Panc1 (cell line): ENCODE data around the gene ADARB1. TPM values are rescaled to one million over a fixed set of nuclear protein-coding genes. Genes with fewer than 3 reads are reported as not detected.

Source experiments
- ATAC-seq: fragments of 200-7000 bp; cut with Tn5 transposase; 2 replicates; pipeline ENCODE4 v1.9.1; 2020; ENCODE audit warnings: mild to moderate bottlenecking, moderate library complexity
- BruUV-seq: library from RNA; stranded (reverse); fragments of 400-500 nt; replicated peaks from 2 replicates; lab custom pipeline; 2021; lab: Mats Ljungman, UMichigan
- CTCF ChIA-PET: fragments of 300-600 bp; sonication (Branson Sonifier 250); formaldehyde crosslinking; loops from one replicate; lab custom pipeline; 2022; ENCODE audit warnings: antibody characterized with exemption; lab: Charles Lee
- POLR2A ChIA-PET: fragments of 300-600 bp; sonication (Branson Sonifier 250); formaldehyde crosslinking; loops from one replicate; lab custom pipeline; 2022; ENCODE audit warnings: antibody characterized with exemption; lab: Charles Lee
- DNase-seq: peaks from one replicate; pipeline ENCODE4 v3.0.0-alpha.2; 2010; ENCODE audit warnings: low read depth, low spot score
- H3K27ac ChIP-seq: 2 replicates; pipeline ENCODE4 v1.5.1; 2011; ENCODE audit warnings: mild to moderate bottlenecking, low read length, inconsistent platforms
- H3K27me3 ChIP-seq: fragments of 200-500 bp; sonication (Bioruptor generic); 2 replicates; pipeline ENCODE4 v1.6.0; 2014; ENCODE audit warnings: low read length, inconsistent platforms; ENCODE audit not compliant: control insufficient read depth, insufficient read depth
- H3K36me3 ChIP-seq: fragments of 200-500 bp; sonication (Bioruptor generic); 2 replicates; pipeline ENCODE4 v1.5.1; 2014; ENCODE audit warnings: inconsistent platforms, mild to moderate bottlenecking, low read length, moderate library complexity; ENCODE audit not compliant: control insufficient read depth, insufficient read depth
- H3K4me1 ChIP-seq: 2 replicates; pipeline ENCODE4 v1.5.1; 2011; ENCODE audit warnings: inconsistent platforms, mild to moderate bottlenecking, low read length, moderate library complexity; ENCODE audit not compliant: control insufficient read depth, insufficient read depth
- H3K4me3 ChIP-seq, 2 experiments: 2 replicates each; pipeline ENCODE4 v1.5.1; 2011 to 2012; ENCODE audit warnings: low read depth in 2 of 2, low read length in 2 of 2, mild to moderate bottlenecking in 2 of 2, inconsistent platforms in 1 of 2, moderate library complexity in 1 of 2
- H3K9me3 ChIP-seq: fragments of 200-500 bp; sonication (Bioruptor generic); 2 replicates; pipeline ENCODE4 v1.5.1; 2014; ENCODE audit warnings: low read depth, mild to moderate bottlenecking, inconsistent platforms, low read length, moderate library complexity; ENCODE audit not compliant: control insufficient read depth, insufficient read depth
- CTCF ChIP-seq: fragments of 450-650 bp; IDR thresholded peaks from 2 replicates; pipeline ENCODE4 v1.5.1; 2017; ENCODE audit warnings: mild to moderate bottlenecking
- POLR2AphosphoS5 ChIP-seq: IDR thresholded peaks from 2 replicates; pipeline ENCODE4 v1.6.1; 2012; ENCODE audit warnings: mild to moderate bottlenecking, low read depth, low read length, moderate library complexity
- SIN3A ChIP-seq: IDR thresholded peaks from 2 replicates; pipeline ENCODE4 v1.6.1; 2012; ENCODE audit warnings: low read depth, mild to moderate bottlenecking, low read length, moderate library complexity, borderline replicate concordance; ENCODE audit not compliant: insufficient read depth
- TCF7L2 ChIP-seq: IDR thresholded peaks from 2 replicates; pipeline ENCODE4 v1.6.1; 2011; ENCODE audit warnings: mild to moderate bottlenecking, low read depth, low read length, inconsistent platforms
- in situ Hi-C: cut with HindIII; loops from 2 replicates; pipeline ENCODE4 v1.10.0; 2016; ENCODE audit warnings: low sequenced_read_pairs, low pct_unique_long_range_greater_than_20kb
- intact Hi-C: fragments of 100-400 bp; cut with micrococcal nuclease; formaldehyde crosslinking; loops from one replicate; pipeline ENCODE4 v1.10.0; 2022; ENCODE audit not compliant: unreplicated experiment
- total RNA-seq: library from RNA; stranded (reverse); gene quantifications from one replicate; pipeline ENCODE4 v1.2.1, GENCODE V29; 2021; ENCODE audit not compliant: unreplicated experiment
- TF ChIP-seq, protein P1 (sequence below), 2 experiments: IDR thresholded peaks; 2 replicates each; pipeline ENCODE4 v1.6.1; 2011 to 2012; ENCODE audit warnings: low read depth in 2 of 2, control low read depth in 1 of 2, low read length in 1 of 2, mild to moderate bottlenecking in 1 of 2, moderate library complexity in 1 of 2; ENCODE audit not compliant: insufficient read depth in 1 of 2

Gene ADARB1
- total RNA-seq, 1 experiment from 2014 or later = 15.0 TPM

- TF ChIP-seq POLR2AphosphoS5 (no peak), SIN3A (no peak), TCF7L2 (no peak), CTCF (no peak)
- TF ChIP-seq, protein P1, sequence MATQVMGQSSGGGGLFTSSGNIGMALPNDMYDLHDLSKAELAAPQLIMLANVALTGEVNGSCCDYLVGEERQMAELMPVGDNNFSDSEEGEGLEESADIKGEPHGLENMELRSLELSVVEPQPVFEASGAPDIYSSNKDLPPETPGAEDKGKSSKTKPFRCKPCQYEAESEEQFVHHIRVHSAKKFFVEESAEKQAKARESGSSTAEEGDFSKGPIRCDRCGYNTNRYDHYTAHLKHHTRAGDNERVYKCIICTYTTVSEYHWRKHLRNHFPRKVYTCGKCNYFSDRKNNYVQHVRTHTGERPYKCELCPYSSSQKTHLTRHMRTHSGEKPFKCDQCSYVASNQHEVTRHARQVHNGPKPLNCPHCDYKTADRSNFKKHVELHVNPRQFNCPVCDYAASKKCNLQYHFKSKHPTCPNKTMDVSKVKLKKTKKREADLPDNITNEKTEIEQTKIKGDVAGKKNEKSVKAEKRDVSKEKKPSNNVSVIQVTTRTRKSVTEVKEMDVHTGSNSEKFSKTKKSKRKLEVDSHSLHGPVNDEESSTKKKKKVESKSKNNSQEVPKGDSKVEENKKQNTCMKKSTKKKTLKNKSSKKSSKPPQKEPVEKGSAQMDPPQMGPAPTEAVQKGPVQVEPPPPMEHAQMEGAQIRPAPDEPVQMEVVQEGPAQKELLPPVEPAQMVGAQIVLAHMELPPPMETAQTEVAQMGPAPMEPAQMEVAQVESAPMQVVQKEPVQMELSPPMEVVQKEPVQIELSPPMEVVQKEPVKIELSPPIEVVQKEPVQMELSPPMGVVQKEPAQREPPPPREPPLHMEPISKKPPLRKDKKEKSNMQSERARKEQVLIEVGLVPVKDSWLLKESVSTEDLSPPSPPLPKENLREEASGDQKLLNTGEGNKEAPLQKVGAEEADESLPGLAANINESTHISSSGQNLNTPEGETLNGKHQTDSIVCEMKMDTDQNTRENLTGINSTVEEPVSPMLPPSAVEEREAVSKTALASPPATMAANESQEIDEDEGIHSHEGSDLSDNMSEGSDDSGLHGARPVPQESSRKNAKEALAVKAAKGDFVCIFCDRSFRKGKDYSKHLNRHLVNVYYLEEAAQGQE (IDR thresholded peaks at IDR 0.05; ENCODE audit: insufficient read depth in 1 of 2, low read depth in 2 of 2, low read length in 1 of 2) = no peak
- CTCF ChIA-PET = interaction anchor here (0.7 kb wide), 1 partner anchor 141 kb away, joined by 3 read pairs; no protein-coding TSS in a partner anchor
- intact Hi-C loops (no loop called here), in situ Hi-C loops (no loop called here)
- ATAC-seq (no peak), DNase-seq (no peak)
- Histone ChIP-seq H3K4me3 (no peak overlapping the region), H3K36me3 (no peaks in the 10 kb centered on the region), H3K4me1 (no peaks in the 10 kb centered on the region), H3K27me3 (no peaks in the 10 kb centered on the region), H3K27ac (no peak overlapping the region), H3K9me3 (no peaks in the 10 kb centered on the region)
- BruUV-seq = no TSS peak
- POLR2A ChIA-PET = no interaction called here
Observed at GRCh38 chr21:45115141-45115540, 40.8 kb downstream of the ADARB1 start.

DNA sequence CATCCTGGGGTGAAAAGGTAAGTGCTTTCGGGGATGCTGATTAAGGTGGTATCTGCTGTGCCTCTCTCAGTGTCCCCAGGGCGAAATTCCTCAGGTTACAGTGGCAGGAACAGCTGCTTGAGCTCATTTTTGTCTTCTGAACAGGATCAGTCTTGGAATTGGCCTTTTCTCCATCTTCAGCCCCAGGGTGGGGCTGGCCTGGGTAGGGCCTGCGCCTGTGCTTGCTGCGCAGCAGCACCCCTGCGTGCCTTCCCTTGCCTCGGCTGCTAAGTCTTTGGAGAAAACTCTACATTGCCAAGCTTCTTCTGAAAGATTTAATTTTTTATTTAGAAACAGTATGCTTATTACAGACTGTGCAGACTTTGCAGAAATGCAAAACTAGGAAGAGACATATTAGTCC is 41.7 kb downstream of the ADARB1 start:
- ChIA-PET POLR2A (no interaction called here), CTCF (no interaction called here)
- H3K4me3 ChIP-seq = no peak overlapping the region
- H3K27ac ChIP-seq = no peak overlapping the region
- no peaks in the 10 kb centered on the region for H3K36me3 ChIP-seq
- H3K9me3 ChIP-seq = no peaks in the 10 kb centered on the region
- no peak for ATAC-seq
- H3K4me1 ChIP-seq = no peaks in the 10 kb centered on the region
- TF ChIP-seq, protein P1 (IDR thresholded peaks at IDR 0.05; ENCODE audit: insufficient read depth in 1 of 2, low read depth in 2 of 2, low read length in 1 of 2) = no peak
- TF ChIP-seq TCF7L2 (no peak), POLR2AphosphoS5 (no peak), SIN3A (no peak), CTCF (no peak)
- no TSS peak for BruUV-seq
- no peak for DNase-seq
- in situ Hi-C loops (no loop called here), intact Hi-C loops (no loop called here)
- no peaks in the 10 kb centered on the region for H3K27me3 ChIP-seq
